Endodermal cell (in vitro differentiated cells): Measurements from ENCODE around the gene NOTCH4. TPM values are rescaled to one million over a fixed set of nuclear protein-coding genes. Genes with fewer than 3 reads are reported as not detected.

Experiments used
- DNase-seq: peaks from one replicate; pipeline ENCODE4 v3.0.0-alpha.2; 2017
- H3K27ac ChIP-seq: 2 replicates; pipeline ENCODE4 v1.5.1; 2013; ENCODE audit warnings: mild to moderate bottlenecking, low read depth, low read length, moderate library complexity
- H3K27me3 ChIP-seq: 2 replicates; pipeline ENCODE4 v1.6.1; 2013; ENCODE audit warnings: mild to moderate bottlenecking, low read length, moderate library complexity; ENCODE audit not compliant: insufficient read depth, control insufficient read depth, poor library complexity, severe bottlenecking
- H3K36me3 ChIP-seq: 2 replicates; pipeline ENCODE4 v1.7.0; 2013; ENCODE audit warnings: mild to moderate bottlenecking, low read length, moderate library complexity; ENCODE audit not compliant: control insufficient read depth, insufficient read depth
- H3K4me1 ChIP-seq: one replicate; pipeline ENCODE4 v1.7.0; 2013; ENCODE audit warnings: low read length; ENCODE audit not compliant: control insufficient read depth, insufficient read depth
- H3K4me3 ChIP-seq: 2 replicates; pipeline ENCODE4 v1.5.1; 2013; ENCODE audit warnings: mild to moderate bottlenecking, low read length, moderate library complexity
- H3K9ac ChIP-seq: 2 replicates; pipeline ENCODE4 v1.6.1; 2013; ENCODE audit warnings: mild to moderate bottlenecking, low read length, moderate library complexity; ENCODE audit not compliant: poor library complexity, severe bottlenecking; ENCODE audit errors: extremely low read depth
- H3K9me3 ChIP-seq: 2 replicates; pipeline ENCODE4 v1.6.1; 2013; ENCODE audit warnings: mild to moderate bottlenecking, low read length, moderate library complexity; ENCODE audit not compliant: control insufficient read depth
- H3K27ac Mint-ChIP-seq: 2 replicates; pipeline ENCODE4 v1.8.0; 2020; ENCODE audit warnings: mixed read lengths
- H3K27me3 Mint-ChIP-seq: 2 replicates; pipeline ENCODE4 v1.8.0; 2021; ENCODE audit warnings: mild to moderate bottlenecking, mixed read lengths; ENCODE audit not compliant: insufficient read depth
- H3K36me3 Mint-ChIP-seq: 2 replicates; pipeline ENCODE4 v1.8.0; 2020; ENCODE audit warnings: low read depth, mixed read lengths
- H3K4me1 Mint-ChIP-seq: 2 replicates; pipeline ENCODE4 v1.8.0; 2020; ENCODE audit warnings: mixed read lengths
- H3K4me3 Mint-ChIP-seq: 2 replicates; pipeline ENCODE4 v1.8.0; 2020; ENCODE audit warnings: mild to moderate bottlenecking, moderate library complexity, mixed read lengths
- H3K9me3 Mint-ChIP-seq: 2 replicates; pipeline ENCODE4 v1.8.0; 2020; ENCODE audit warnings: mild to moderate bottlenecking, mixed read lengths
- WGBS, 2 experiments: methylation state at CpG; one replicate each; pipeline versions ENCODE4 v1.1.5 to v1.1.7; 2013; ENCODE audit warnings: missing lambda C conversion rate in 2 of 2, mixed read lengths in 1 of 2; ENCODE audit not compliant: insufficient coverage in 1 of 2, insufficient read length in 1 of 2; 5-methylcytosine and 5-hydroxymethylcytosine counted together
- total RNA-seq, 2 donors: library from RNA; stranded (reverse); fragmentation: NEBNext Ultra II Directional in 1 of 2; extraction: Animal tissue kit (Norgen Biotek cat#: 25700) in 1 of 2; gene quantifications; 2 replicates in 1 of 2; 3 replicates in 1 of 2; pipeline ENCODE4 v1.2.1, GENCODE V29; 2021
- TF ChIP-seq, protein P1 (sequence below): fragments of 200-600 bp; sonication (generic); conservative IDR thresholded peaks from 2 replicates; pipeline ENCODE4 v1.5.0; 2021; ENCODE audit warnings: antibody characterized with exemption, mild to moderate bottlenecking

The NOTCH4 gene
- total RNA-seq, 2 donors from 2014 or later: 2.1 to 2.5 TPM

- Histone ChIP-seq H3K4me1 (no peaks in the 10 kb centered on the region), H3K27me3 (peaks cover 51% of the 10 kb centered on the region), H3K9me3 (no peaks in the 10 kb centered on the region), H3K9ac (no peak overlapping the region), H3K27ac (no peak overlapping the region), H3K4me3 (no peak overlapping the region), H3K36me3 (no peaks in the 10 kb centered on the region)
- TF ChIP-seq, protein P1, sequence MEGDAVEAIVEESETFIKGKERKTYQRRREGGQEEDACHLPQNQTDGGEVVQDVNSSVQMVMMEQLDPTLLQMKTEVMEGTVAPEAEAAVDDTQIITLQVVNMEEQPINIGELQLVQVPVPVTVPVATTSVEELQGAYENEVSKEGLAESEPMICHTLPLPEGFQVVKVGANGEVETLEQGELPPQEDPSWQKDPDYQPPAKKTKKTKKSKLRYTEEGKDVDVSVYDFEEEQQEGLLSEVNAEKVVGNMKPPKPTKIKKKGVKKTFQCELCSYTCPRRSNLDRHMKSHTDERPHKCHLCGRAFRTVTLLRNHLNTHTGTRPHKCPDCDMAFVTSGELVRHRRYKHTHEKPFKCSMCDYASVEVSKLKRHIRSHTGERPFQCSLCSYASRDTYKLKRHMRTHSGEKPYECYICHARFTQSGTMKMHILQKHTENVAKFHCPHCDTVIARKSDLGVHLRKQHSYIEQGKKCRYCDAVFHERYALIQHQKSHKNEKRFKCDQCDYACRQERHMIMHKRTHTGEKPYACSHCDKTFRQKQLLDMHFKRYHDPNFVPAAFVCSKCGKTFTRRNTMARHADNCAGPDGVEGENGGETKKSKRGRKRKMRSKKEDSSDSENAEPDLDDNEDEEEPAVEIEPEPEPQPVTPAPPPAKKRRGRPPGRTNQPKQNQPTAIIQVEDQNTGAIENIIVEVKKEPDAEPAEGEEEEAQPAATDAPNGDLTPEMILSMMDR: no peak
- H3K4me1 Mint-ChIP-seq: peaks cover 9% of the 10 kb centered on the region
- H3K9me3 Mint-ChIP-seq: no peaks in the 10 kb centered on the region
- no peak overlapping the region for H3K4me3 Mint-ChIP-seq
- H3K27me3 Mint-ChIP-seq: peaks cover 97% of the 10 kb centered on the region
- H3K27ac Mint-ChIP-seq: no peak overlapping the region
- no peaks in the 10 kb centered on the region for H3K36me3 Mint-ChIP-seq
- no peak for DNase-seq
- WGBS, 2 experiments: 88 to 95% methylated on average over 7 of the region's 7 CpGs
Measured at GRCh38 chr6:32226434-32226833, 2.6 kb upstream of the NOTCH4 start.

DNA sequence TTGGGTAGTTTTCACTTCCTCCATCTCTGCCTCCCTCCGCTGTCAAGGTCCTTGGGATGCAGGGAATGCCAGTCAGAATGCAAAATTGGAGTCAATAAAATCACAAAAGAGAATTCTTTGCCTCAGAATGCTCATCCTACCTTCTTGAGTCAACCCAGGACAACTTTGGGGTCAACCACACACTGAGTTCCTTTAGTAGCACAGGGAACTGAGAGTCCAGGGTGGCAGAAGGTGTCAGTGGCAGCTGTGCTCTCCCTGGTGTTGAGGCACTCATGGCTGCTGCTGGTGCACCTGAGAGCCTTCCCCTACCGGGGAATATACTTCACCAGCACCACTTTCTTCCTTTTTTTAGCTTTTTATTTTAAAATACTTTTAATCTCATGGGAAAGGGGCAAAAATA lies 829 bp upstream of the NOTCH4 start:
- Histone ChIP-seq H3K4me1 (no peaks in the 10 kb centered on the region), H3K27ac (no peak overlapping the region), H3K27me3 (peaks cover 38% of the 10 kb centered on the region), H3K9me3 (no peaks in the 10 kb centered on the region), H3K36me3 (no peaks in the 10 kb centered on the region), H3K4me3 (no peak overlapping the region), H3K9ac (no peak overlapping the region)
- Mint-ChIP-seq H3K4me1 (peaks cover 9% of the 10 kb centered on the region), H3K4me3 (no peak overlapping the region), H3K27ac (no peak overlapping the region), H3K36me3 (no peaks in the 10 kb centered on the region), H3K9me3 (no peaks in the 10 kb centered on the region), H3K27me3 (peaks cover 96% of the 10 kb centered on the region)
- no peak for DNase-seq
- 87 to 100% methylated on average over 1 to 2 of the region's 2 CpGs for WGBS, 2 experiments
- TF ChIP-seq, protein P1: no peak

DNA sequence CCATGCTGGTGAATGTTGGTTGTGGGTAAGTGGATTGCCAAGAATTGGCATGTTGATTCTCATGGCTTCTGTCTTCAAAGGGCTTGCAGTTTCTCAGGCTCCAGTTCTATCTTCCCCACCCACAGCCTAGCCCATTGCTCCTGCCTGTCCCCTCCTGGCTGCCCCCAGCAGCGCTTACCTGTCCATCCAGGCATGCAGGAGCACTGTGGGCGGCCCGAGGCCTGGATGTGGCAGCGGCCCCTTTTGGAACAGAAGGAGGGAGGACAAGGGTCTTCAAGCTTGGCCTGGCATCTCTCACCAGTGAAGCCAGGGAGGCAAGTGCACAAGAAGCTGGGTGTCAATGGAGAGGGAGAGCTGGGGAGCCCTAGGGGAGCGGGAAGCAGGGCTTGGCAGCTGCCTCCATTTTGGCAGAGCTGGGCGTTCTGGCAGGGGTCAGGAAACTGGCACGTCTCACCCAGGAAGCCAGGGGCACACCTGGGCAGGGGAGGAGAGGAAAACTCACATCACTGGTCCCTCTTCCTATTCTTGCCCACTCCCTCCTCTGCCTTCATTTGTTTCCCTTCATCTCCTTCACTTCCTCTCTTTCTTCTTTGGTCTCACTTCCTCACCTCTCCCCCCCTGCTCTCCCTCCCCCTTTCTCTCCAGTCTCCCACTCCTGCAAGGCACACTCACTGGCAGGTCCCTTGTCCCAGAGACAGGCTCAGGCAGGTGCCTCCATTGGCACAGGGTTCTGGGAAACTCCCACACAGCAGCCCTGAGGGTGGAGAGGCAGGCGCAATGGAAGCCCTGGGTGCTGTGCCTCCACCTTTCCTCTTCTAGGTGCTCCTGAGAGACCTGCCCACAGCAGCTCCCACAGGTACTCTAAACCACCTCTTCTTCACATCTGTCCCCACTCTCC lies 1.3 kb downstream of the NOTCH4 start:
- Histone ChIP-seq H3K27ac (no peak overlapping the region), H3K4me1 (no peaks in the 10 kb centered on the region), H3K9ac (no peak overlapping the region), H3K9me3 (no peaks in the 10 kb centered on the region), H3K36me3 (no peaks in the 10 kb centered on the region), H3K27me3 (peaks cover 39% of the 10 kb centered on the region), H3K4me3 (no peak overlapping the region)
- H3K27me3 Mint-ChIP-seq: peaks cover 95% of the 10 kb centered on the region
- no peak overlapping the region for H3K27ac Mint-ChIP-seq
- H3K36me3 Mint-ChIP-seq: no peaks in the 10 kb centered on the region
- WGBS, 2 experiments: 91 to 92% methylated on average over 7 to 8 of the region's 8 CpGs
- no peak overlapping the region for H3K4me3 Mint-ChIP-seq
- TF ChIP-seq, protein P1: no peak
- no peak for DNase-seq
- H3K9me3 Mint-ChIP-seq: no peaks in the 10 kb centered on the region
- H3K4me1 Mint-ChIP-seq: peaks cover 5% of the 10 kb centered on the region
